HG03575 (cell line): ENCODE measurements around the gene STIP1.
"Not testable (repeated sequence)": the region's sequence is repeated elsewhere in the genome, so short reads cannot be mapped to it uniquely, and the experiment has no call there.

Experiments used
- ATAC-seq: cut with Tn5 transposase; IDR thresholded peaks from one replicate; pipeline ENCODE4 v1.9.1; 2021; ENCODE audit not compliant: unreplicated experiment, insufficient number of reproducible peaks, low FRiP score; ENCODE audit errors: extremely low read depth

STIP1 gene

DNA sequence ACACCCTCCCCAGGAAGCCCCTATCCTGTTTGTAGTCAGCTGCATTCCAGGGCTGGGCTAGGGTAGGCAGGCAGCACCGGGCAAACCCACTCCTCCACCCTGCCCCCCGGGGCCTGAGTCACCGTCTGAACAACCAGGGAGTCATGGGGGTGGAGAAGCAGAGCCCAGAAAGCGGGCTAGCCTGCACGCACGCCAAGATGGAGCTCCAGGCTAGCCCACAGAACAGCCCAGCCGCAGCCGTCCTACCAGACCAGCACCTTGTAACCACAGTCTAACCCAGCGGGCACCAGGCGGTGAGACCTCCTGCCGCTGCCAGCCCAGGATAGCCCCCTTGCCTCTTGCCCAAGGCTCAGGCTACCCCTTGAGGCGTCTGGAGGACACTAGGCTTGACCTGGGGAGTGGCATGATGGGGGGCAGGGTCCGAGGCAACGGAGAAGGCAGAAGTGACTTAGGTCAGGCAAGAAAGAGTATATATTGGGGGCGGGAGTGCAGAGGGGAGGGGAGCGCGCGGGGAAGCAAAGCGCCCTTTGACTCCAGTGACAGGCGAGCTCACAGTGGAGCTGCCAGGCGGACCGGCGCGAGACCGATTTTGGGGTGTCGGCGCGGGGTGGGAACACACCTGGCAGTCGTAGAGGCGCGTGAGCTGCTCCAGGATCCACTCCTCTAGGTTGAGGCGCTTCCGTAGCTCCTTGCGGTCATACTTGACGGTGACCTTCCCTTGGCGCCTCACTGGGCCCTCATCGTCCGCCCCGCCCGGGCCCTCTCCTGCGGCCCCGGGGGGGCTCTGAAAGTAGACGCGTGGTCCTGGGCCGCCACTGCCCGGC, 60.0 kb downstream of the STIP1 start:
- no peak for ATAC-seq

DNA sequence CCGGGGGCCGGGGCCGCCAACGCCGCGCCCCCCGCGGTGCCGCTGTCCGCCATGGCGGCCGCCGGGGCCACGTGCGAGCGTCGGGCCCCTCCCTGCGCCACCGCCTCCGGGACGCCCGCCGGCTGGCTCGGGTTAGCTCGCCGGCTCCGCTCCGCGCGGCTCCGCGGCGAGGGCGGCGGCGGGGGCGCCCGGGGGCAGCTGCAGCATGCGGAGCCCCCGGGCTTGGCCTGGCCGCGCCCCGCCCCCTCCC, 60.6 kb downstream of the STIP1 start:
- ATAC-seq, result not testable (repeated sequence)

DNA sequence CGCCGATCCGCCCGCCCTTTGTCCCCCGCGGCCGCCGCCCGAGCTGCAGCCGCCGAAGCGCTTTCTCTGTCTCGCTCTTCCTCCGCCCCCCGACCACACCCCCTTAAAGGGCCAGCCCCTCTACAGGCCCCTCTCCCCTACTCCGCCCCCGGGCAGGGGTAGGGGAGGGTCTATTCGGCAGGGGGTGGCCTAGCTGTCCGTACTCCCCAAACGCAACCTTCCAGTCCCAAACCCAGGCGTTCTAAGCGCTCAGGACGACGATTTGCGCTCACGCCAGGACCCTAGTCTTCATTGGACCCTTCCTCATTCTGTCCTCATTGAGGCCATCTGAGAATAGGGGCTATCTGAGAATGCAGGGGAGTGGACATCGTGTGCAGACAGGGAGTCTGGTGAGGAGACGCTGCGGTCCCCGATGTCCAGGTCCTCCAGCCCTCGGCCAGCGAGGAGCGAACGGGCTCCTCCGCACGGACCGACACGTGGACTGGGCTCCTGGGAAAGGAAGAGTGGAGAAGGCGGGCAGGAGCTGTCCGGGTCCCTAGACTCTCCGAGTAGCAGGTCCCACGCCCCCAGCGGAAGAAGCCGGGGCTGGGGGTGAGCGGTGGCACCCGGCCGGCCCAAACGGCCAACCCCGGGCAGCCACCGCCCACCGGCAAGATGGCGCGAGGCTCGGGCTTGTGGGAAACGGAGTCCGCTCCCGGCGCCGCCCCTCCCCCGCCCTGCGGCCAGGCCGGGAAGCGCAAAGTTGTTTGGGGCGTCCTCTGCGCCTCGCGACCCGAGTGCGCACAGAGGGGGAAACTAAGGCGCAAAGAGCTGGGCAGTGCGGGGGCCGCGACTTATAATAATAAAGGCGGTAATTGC, 61.1 kb downstream of the STIP1 start, which contains the start of gene PPP1R14B:
Gene PPP1R14B, minus strand, starts transcription at position 73 of the 858 bp plus-strand sequence. CDS start 270 bp downstream, outside the sequence.
- ATAC-seq, result no peak

DNA sequence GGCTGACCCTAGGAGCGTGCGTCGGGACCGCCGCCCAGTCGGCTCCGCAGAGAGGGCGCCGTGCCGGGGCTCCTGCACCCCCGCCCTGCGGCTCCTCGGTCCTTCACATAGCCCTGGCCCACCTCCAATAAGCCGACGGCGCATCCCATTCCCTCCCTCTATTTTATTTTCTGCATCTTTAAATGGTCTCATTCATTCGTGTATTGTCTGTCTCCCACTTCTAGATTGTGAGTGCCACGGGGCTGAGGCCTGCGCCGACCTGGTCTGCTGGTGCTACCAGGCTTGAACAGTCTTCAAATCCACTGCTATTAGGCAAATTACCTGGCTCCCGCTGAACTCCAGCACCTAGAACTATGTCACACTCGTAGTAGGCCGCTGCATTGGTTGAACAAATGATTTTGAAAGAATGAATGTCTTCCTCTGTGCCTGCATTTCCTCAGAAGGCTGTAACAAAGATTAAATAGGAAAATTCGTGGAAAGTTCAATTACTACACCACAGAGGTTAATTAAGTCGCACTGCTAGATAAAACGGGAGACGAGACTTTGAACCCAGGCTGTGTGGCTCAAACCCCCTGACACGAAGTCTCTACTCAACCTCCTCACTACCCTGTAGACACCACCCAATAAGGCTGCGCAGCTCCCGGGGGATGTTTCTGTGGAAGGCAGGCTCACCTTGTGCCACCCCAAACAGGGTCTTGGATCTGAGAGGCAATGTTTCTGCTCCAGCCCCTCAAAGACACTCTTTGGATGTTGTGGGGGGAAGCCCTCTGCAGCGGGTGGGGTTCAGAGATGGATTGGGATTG, 62.0 kb downstream of the STIP1 start:
- no peak for ATAC-seq

DNA sequence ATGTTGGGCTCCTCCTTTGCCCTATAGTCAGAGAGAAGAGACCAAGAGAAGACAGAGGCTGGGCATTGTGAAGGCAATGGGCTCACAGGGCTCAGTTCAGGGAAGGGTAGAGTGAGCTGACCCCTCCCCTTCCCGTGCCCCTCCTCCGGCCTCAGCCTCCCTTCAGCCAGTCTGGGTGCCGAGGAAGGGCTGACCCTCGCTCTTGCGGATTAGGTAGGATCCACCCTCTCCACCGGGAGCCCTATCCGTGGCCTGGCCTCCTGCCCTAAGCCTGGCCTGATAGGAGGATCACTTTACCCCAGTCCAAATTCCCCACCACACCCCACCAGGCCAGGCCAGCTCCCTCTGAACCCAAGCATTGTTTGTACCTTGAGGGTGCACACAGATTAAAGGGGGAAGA, 62.6 kb downstream of the STIP1 start:
- ATAC-seq, result no peak

DNA sequence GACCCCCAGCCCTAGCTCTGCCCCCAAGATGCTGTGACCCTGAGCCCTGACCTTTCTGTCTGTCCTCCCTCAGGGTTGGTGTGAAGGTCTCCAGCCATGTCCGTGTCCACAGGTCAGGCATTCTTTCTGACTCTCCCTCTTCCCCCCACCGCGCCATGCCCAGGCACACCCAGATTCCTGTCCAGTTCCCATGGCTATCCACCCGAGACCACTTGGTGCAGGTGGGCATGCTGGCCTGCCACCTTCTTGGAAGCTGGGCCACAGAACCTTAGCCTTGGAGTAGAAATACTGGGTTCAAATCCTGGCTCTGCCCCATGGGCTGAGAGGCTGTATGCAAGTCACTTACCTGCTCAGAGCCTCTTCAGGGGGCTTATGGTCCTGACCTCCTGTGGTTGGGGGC, 63.1 kb downstream of the STIP1 start:
- ATAC-seq, result no peak

DNA sequence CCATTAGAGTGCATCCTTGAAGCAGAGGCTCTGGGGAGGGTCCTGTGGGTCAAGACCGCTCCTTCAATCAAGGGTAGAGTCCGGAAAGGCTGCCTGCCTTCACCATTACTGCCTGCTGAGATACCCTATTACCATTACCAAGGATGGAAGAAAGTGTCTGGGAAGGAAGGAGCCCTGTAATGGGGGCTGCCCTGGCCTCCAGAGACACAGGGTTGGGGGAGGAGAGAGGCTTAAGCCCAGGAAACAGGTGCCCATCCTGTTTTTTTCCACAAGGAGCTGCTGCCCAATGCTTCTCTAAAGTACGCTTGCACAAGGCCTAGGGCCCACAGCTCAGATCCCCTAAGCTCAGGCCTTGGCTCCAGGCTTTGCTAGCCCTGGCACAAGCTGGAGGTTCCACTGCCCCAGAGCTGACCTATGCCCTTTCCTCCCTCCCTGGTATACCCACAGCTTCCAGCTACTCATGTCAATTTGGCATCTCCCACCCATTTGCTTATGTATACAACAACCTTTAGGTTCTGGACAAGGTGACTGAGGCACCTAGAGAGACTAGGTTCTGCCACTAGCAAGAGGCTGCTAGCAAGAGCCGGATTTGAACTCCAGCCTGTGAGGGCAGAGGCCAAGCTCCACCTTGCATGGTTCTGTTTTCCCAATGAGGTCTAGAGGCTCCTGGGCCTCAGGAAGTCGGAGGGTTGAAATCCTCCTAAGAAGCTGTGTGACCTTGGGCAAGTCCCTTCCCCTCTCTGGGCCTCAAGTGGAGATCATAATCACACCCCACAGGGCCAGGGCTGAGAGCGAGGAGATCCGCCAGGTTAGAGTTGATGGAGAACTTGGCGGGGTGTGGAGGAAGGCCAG, 63.8 kb downstream of the STIP1 start:
- no peak for ATAC-seq

DNA sequence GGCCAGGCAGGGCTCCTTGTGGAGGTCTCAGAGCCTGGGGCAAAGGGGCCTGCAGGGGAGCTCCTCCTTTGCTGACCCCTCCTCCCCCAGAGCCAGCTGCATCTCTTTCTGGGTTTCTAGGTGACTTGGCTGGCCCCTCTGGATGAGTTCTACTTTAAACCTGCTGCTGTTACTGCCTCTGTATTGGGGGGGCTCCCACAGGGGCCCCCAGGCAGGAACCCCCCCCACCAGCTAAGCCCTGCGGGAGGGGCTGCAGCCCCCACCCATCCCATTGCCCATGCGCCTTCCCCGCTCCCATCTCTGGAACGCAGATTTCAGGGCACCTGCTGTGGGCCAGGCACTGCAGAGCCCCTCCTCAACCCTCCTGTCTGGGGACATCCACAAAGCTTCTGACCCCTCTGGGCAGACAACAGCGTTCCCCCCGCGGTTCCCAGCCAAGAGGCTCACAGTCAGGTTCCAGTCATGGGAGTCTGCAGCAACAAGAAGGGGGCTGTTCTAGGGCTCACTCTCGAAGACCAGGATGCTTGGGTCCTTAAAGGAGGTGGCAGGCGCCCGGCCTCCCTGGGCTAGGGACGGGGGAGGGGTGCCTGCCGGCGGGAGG, 64.5 kb downstream of the STIP1 start:
- no peak for ATAC-seq

DNA sequence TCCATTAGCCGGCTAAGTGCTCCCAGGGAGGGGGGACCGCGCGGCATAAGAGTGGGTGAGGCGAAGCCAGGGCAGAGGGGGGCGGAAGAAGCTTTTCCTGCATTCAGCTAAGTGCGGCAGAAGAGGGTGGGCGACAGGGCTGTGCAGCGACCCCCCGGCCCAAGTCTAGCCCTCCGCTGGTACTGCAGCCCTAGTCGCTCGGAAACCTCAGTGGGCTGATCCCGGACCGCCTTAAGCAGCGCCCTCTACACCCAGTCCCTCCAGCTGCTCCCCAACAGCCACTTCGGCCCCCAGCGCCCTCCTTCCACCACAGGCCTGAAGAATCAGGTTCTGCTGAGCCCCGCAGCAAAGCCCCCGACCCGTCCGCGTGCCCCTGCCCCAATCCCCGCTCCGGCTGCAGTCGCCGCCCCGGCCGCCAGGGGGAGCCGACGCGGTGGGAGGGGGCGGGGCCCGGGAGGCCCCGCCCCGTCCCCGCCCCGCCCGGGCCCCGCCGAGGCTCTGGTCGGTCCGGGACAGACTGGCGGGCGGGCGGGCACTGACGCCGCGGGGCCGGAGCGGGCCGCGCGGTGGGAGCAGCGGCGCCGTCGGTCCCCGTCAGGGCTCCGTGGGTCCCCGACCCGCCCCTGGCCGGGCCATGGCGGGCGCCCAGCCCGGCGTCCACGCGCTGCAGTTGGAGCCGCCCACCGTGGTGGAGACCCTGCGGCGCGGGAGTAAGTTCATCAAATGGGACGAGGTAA, 65.2 kb downstream of the STIP1 start, which contains the start of gene PLCB3:
Gene PLCB3, plus strand, starts transcription at position 515 of the 737 bp plus-strand sequence. Its CDS starts 120 bp downstream, at position 635.
- no peak for ATAC-seq

DNA sequence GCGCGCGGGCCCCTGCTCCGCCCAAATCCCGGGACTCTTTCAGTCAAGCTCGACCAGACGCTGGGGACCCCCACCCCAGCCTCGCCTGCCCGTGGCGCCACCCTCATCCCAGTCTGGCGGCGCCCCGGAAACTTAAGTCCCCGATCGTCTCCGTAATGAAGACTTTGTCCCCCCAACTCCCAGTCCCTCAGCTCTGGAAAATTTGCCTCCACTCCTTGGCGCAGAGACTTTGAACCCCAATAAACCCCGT, 65.7 kb downstream of the STIP1 start:
- no peak for ATAC-seq

DNA sequence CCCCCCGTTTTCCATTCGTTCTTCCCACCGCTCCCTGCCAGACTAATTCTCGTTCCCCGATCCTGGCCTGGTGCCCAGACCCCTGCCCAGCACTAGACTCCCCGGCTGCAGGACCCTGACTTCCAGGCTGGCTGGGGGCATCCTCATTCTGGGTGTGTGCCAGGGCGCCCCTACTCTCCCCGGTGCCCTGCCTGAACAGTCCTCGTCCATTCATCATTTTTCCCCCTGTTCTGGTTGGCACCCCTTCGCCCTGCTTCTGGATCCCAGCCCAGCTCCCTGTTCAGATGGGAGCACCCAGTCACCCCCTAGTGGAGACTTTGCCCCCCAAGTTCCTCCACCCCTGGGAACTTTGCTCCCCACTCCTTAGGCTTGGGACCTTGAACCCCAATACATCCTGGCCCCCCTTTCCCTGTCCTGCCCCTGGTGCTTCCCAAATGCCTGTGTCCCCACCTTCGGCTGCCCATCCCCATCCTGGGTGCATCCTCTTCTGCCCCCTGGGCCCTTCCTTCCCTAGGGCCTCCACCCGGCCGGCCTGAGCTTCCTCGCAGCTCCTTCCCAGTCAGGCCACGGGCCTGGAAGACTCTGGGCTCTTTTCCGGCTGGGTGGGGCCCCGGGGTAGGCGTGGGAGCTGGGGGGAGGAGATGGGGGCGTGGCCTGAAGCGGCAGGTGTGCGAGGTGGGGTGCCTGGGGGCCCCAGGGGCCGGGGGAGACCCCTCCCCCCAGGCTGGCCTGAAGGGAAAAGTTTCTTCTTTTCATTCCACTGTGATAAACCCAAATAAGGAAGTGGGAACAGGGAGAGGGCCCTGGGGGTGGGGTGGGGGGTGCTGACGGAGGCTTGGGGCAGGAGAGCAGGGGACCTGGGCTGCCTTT, 66.3 kb downstream of the STIP1 start:
- no peak for ATAC-seq

DNA sequence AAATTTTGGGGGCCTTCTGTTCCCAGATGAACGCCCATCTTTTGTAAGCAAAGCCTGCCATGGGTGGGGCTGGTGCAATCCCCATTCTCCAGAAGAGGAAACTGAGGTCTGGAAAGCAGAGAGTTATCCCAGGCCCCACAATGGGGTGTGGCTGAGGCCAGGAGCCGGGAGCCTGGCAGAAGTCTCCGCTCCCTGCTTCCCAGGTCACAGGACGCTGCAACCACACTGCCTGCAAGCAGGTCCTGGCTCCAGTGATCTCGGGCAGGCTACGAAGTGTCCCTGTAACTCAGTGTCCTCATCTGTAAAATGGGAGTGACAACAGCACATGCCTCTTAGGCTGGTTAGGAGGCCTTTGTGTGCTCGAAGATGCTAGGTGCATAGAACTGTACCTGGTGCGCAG, 67.1 kb downstream of the STIP1 start:
- ATAC-seq, result no peak

DNA sequence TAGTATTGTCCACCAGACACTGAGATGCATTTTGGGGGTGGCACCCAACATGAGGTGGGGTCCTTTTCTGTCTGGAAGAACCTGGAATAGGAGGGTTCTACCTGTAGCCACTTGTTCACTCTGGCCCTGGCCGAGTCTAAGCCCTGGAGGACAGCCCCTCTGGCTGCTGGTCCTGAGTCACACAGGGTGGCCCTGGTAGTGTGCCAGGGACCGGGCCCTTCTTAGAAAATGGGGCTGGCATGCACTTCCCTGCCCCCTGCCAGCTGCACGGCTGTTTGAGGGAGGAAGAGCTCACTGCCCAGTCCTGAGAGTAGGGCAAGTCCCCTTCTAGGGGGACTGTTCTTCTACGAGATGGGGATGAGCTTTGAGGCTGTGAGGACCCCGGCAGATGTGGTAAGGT, 67.5 kb downstream of the STIP1 start:
- ATAC-seq, result no peak
